SU-DHL-6 (cell line): ENCODE measurements around the gene TNFRSF12A.

Experiments
- H2AFZ ChIP-seq: fragments of 200-600 bp; sonication (generic); 2 replicates; pipeline ENCODE4 v1.6.1; 2014; ENCODE audit warnings: low read depth, mild to moderate bottlenecking, moderate library complexity, mixed read lengths, antibody characterized with exemption, low read length; ENCODE audit not compliant: severe bottlenecking
- H3F3A ChIP-seq: fragments of 200-600 bp; shearing (Covaris generic); 2 replicates; pipeline ENCODE4 v1.6.0; 2016; ENCODE audit warnings: antibody characterized with exemption, mild to moderate bottlenecking; ENCODE audit not compliant: insufficient read depth
- H3K27ac ChIP-seq: fragments of 200-600 bp; sonication (generic); 2 replicates; pipeline ENCODE4 v1.5.1; 2016; ENCODE audit warnings: low read depth, mild to moderate bottlenecking, low read length, moderate library complexity, mixed read lengths
- H3K27me3 ChIP-seq: fragments of 200-600 bp; sonication (generic), shearing (Covaris generic); 2 replicates; pipeline ENCODE4 v1.6.0; 2014; ENCODE audit warnings: mild to moderate bottlenecking, low read length
- H3K36me3 ChIP-seq: fragments of 200-600 bp; sonication (generic); 2 replicates; pipeline ENCODE4 v1.6.1; 2014; ENCODE audit warnings: mild to moderate bottlenecking, low read length, mixed read lengths
- H3K4me2 ChIP-seq: fragments of 300-600, 200-600 bp; shearing (Covaris generic), sonication (generic); 2 replicates; pipeline ENCODE4 v1.6.0; 2014; ENCODE audit warnings: low read length, low read depth, mild to moderate bottlenecking; ENCODE audit not compliant: poor library complexity, severe bottlenecking
- H3K4me3 ChIP-seq: fragments of 200-600 bp; sonication (generic); 2 replicates; pipeline ENCODE4 v1.5.1; 2014; ENCODE audit warnings: antibody characterized with exemption, low read length, mild to moderate bottlenecking, mixed read lengths; ENCODE audit not compliant: insufficient read depth, poor library complexity, severe bottlenecking
- H3K79me2 ChIP-seq: fragments of 200-600 bp; sonication (generic); 2 replicates; pipeline ENCODE4 v1.6.1; 2014; ENCODE audit warnings: mild to moderate bottlenecking, low read length, moderate library complexity; ENCODE audit not compliant: insufficient read depth
- H3K9ac ChIP-seq: fragments of 200-600 bp; sonication (generic); 2 replicates; pipeline ENCODE4 v1.7.0; 2014; ENCODE audit warnings: mild to moderate bottlenecking, low read length
- H3K9me2 ChIP-seq: fragments of 200-600 bp; sonication (generic); replicated peaks from 2 replicates; pipeline ENCODE4 v1.6.1; 2014; ENCODE audit warnings: low read length; ENCODE audit not compliant: insufficient read depth
- H3K9me3 ChIP-seq: fragments of 200-600 bp; sonication (generic); 2 replicates; pipeline ENCODE4 v1.6.1; 2014; ENCODE audit warnings: low read length, mixed read lengths; ENCODE audit not compliant: insufficient read depth
- H4K20me1 ChIP-seq: fragments of 200-600 bp; sonication (generic); 2 replicates; pipeline ENCODE4 v1.6.1; 2014; ENCODE audit warnings: low read depth, mild to moderate bottlenecking, antibody characterized with exemption, low read length, moderate library complexity, mixed read lengths
- CTCF ChIP-seq: fragments of 200-600 bp; sonication (generic); IDR thresholded peaks from one replicate; pipeline ENCODE4 v1.5.1; 2017; ENCODE audit warnings: antibody characterized with exemption, mild to moderate bottlenecking, low read length, moderate library complexity; ENCODE audit not compliant: insufficient read depth, poor library complexity, severe bottlenecking
- EZH2phosphoT487 ChIP-seq: fragments of 200-600 bp; sonication (generic), shearing (Covaris generic); conservative IDR thresholded peaks from 2 replicates; pipeline ENCODE4 v1.6.1; 2018; ENCODE audit warnings: mild to moderate bottlenecking, antibody characterized with exemption, low read length, moderate library complexity, mixed read lengths

The TNFRSF12A gene

GRCh38 chr16:3046641-3047386, 26.6 kb downstream of the TNFRSF12A start:
- no peak for TF ChIP-seq EZH2phosphoT487
- no peak for TF ChIP-seq CTCF
- no peaks in the 10 kb centered on the region for H3K9me3 ChIP-seq
- no peak overlapping the region for H3K9ac ChIP-seq
- no peaks in the 10 kb centered on the region for H3K79me2 ChIP-seq
- H3K27ac ChIP-seq: no peak overlapping the region
- no peak overlapping the region for H2AFZ ChIP-seq
- no peaks in the 10 kb centered on the region for H3K27me3 ChIP-seq
- H3F3A ChIP-seq: no peaks in the 10 kb centered on the region
- no peaks in the 10 kb centered on the region for H3K9me2 ChIP-seq
- H4K20me1 ChIP-seq: no peaks in the 10 kb centered on the region
- H3K4me2 ChIP-seq: peak overlapping the region; percentile 49
- H3K36me3 ChIP-seq: no peaks in the 10 kb centered on the region
- H3K4me3 ChIP-seq: no peak overlapping the region

- no peak overlapping the region for H2AFZ ChIP-seq
- no peaks in the 10 kb centered on the region for H3K9me2 ChIP-seq
- H3K27me3 ChIP-seq: no peaks in the 10 kb centered on the region
- TF ChIP-seq CTCF: no peak
- TF ChIP-seq EZH2phosphoT487: no peak
- no peaks in the 10 kb centered on the region for H4K20me1 ChIP-seq
- H3K9me3 ChIP-seq: no peaks in the 10 kb centered on the region
- H3K36me3 ChIP-seq: no peaks in the 10 kb centered on the region
- no peak overlapping the region for H3K4me2 ChIP-seq
- no peaks in the 10 kb centered on the region for H3F3A ChIP-seq
- H3K27ac ChIP-seq: no peak overlapping the region
- no peaks in the 10 kb centered on the region for H3K79me2 ChIP-seq
- H3K9ac ChIP-seq: no peak overlapping the region
- no peak overlapping the region for H3K4me3 ChIP-seq
Observed at GRCh38 chr16:3047387-3047720, 27.2 kb downstream of the TNFRSF12A start.

GRCh38 chr16:3049921-3050481, 29.8 kb downstream of the TNFRSF12A start:
- Histone ChIP-seq H2AFZ (no peak overlapping the region), H3K4me3 (no peak overlapping the region), H3K79me2 (no peaks in the 10 kb centered on the region), H3K9ac (no peak overlapping the region), H3K27ac (no peak overlapping the region), H4K20me1 (no peaks in the 10 kb centered on the region), H3F3A (no peaks in the 10 kb centered on the region), H3K9me3 (no peaks in the 10 kb centered on the region), H3K27me3 (no peaks in the 10 kb centered on the region), H3K4me2 (no peak overlapping the region), H3K36me3 (no peaks in the 10 kb centered on the region), H3K9me2 (no peaks in the 10 kb centered on the region)
- TF ChIP-seq EZH2phosphoT487: no peak
- TF ChIP-seq CTCF: no peak
